Measurements from ENCODE around the gene NAALAD2.

The NAALAD2 gene

DNA sequence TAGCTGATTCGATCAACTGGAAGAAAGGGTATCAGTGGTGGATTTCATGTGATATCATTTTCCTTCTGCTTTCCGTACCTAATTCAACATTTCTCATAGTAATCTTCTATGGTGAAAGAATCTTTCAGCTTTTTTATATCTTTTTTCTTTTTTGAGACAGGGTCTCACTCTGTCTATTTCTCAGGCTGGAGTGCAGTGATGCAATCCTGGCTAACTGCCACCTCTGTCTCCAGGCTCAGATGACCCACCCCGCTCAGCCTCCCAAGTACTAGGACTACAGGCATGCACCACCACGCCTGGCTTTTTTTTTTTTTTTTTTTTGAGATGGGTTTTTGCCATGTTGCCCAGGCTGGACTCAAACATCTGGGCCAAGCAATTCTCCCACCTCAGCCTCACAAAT, 107.0 kb downstream of the NAALAD2 start:
- TF ChIP-seq, protein P1, sequence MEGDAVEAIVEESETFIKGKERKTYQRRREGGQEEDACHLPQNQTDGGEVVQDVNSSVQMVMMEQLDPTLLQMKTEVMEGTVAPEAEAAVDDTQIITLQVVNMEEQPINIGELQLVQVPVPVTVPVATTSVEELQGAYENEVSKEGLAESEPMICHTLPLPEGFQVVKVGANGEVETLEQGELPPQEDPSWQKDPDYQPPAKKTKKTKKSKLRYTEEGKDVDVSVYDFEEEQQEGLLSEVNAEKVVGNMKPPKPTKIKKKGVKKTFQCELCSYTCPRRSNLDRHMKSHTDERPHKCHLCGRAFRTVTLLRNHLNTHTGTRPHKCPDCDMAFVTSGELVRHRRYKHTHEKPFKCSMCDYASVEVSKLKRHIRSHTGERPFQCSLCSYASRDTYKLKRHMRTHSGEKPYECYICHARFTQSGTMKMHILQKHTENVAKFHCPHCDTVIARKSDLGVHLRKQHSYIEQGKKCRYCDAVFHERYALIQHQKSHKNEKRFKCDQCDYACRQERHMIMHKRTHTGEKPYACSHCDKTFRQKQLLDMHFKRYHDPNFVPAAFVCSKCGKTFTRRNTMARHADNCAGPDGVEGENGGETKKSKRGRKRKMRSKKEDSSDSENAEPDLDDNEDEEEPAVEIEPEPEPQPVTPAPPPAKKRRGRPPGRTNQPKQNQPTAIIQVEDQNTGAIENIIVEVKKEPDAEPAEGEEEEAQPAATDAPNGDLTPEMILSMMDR (IDR thresholded peaks at IDR 0.05; ENCODE audit: low read depth, low read length) = no peak
- no peak overlapping the region for H3K4me3 ChIP-seq (replicated peaks in 1 of 2; ENCODE audit: low read depth in 2 of 2, low read length in 2 of 2)
- DNase-seq (ENCODE audit: low read depth in 2 of 2) = no peak

All from cardiac fibroblast (primary cell).